Bronchial epithelial cell (primary cell): ENCODE results near the gene ABHD2. TPM values are rescaled to one million over a fixed set of nuclear protein-coding genes. Genes with fewer than 3 reads are reported as not detected.

Source experiments
- DNase-seq: peaks from one replicate; pipeline ENCODE4 v3.0.0-alpha.2; 2010; ENCODE audit warnings: low read depth
- FAIRE-seq: peaks from 2 replicates; lab custom pipeline; 2011; peaks lifted over from hg19 to GRCh38; lab: Jason Lieb, UNC
- H3K27me3 ChIP-seq: 2 replicates; pipeline ENCODE4 v1.5.1; 2011; ENCODE audit warnings: low read length; ENCODE audit not compliant: control insufficient read depth, insufficient read depth
- H3K36me3 ChIP-seq: 2 replicates; pipeline ENCODE4 v1.5.1; 2011; ENCODE audit warnings: low read length; ENCODE audit not compliant: control insufficient read depth, insufficient read depth
- H3K4me3 ChIP-seq: 2 replicates; pipeline ENCODE4 v1.5.1; 2011; ENCODE audit warnings: mild to moderate bottlenecking, low read depth, low read length, control low read depth
- total RNA-seq: library from RNA; depleted of rRNA; stranded (reverse); fragments of >200 nt; gene quantifications from 2 replicates; pipeline ENCODE4 v1.2.1, GENCODE V29; 2014
- TF ChIP-seq, protein P1 (sequence below): IDR thresholded peaks from 2 replicates; pipeline ENCODE4 v1.5.1; 2011; ENCODE audit warnings: mild to moderate bottlenecking, moderate library complexity, low read length, control low read depth, inconsistent platforms; ENCODE audit not compliant: insufficient read depth, severe bottlenecking

The ABHD2 gene
- total RNA-seq, 1 donor from 2014 or later = 35.5 TPM

DNA sequence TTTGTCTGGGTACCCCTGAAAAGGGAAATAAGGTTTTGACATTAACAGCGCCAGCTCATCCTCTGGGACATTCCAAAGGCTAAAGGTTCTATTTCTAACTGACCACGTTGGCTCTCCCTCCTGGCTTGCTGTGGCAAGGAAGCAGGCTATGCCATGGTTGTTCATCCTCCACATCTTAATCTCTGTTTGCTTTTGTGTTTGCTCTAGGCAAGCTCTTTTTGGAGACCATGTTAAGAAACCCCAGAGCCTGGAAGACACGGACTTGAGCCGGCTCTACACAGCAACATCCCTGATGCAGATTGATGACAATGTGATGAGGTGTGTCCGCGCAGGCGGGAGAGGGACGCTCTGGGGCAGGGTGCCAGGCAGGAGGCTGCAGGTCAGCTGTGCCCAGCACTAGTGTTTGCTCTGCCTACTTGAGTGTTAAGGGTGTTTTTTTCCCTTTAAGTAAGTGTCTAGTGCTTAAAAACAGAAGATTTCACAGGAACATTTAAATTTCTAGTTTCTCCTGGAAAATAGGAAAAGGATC lies 99.8 kb downstream of the ABHD2 start:
- no peak for FAIRE-seq

GRCh38 chr15:89192136-89192535 lies 103.9 kb downstream of the ABHD2 start:
- no peak for DNase-seq
- peaks cover 6% of the 10 kb centered on the region for H3K36me3 ChIP-seq
- H3K4me3 ChIP-seq = no peak overlapping the region
- no peaks in the 10 kb centered on the region for H3K27me3 ChIP-seq
- TF ChIP-seq, protein P1, sequence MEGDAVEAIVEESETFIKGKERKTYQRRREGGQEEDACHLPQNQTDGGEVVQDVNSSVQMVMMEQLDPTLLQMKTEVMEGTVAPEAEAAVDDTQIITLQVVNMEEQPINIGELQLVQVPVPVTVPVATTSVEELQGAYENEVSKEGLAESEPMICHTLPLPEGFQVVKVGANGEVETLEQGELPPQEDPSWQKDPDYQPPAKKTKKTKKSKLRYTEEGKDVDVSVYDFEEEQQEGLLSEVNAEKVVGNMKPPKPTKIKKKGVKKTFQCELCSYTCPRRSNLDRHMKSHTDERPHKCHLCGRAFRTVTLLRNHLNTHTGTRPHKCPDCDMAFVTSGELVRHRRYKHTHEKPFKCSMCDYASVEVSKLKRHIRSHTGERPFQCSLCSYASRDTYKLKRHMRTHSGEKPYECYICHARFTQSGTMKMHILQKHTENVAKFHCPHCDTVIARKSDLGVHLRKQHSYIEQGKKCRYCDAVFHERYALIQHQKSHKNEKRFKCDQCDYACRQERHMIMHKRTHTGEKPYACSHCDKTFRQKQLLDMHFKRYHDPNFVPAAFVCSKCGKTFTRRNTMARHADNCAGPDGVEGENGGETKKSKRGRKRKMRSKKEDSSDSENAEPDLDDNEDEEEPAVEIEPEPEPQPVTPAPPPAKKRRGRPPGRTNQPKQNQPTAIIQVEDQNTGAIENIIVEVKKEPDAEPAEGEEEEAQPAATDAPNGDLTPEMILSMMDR = no peak
- FAIRE-seq = no peak

More for the DNA sequence above, 99.8 kb downstream of the ABHD2 start:
- DNase-seq = no peak
- Histone ChIP-seq H3K4me3 (no peak overlapping the region), H3K27me3 (no peaks in the 10 kb centered on the region), H3K36me3 (peaks cover 9% of the 10 kb centered on the region)
- TF ChIP-seq, protein P1 = no peak

DNA sequence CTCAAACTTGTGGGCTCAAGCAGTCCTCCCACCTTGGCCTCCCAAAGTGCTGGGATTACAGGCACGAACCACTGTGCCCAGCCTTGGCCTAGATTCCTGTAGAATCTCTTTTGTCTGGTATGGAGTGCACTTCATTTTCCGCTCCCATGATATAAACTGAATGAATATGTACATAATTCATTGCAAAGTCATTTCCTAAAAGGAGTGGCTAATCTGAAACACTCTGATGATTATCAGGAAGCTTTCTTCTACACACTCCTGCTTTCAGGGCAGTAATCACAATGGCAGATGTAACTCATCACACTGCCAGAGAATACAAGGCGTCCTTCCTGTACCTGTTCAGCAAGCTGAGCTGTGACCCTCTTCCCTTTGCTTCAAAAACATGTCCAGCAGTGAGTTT lies 104.5 kb downstream of the ABHD2 start:
- TF ChIP-seq, protein P1 = no peak
- FAIRE-seq (no peak), DNase-seq (peak; percentile 18)
- peaks cover 5% of the 10 kb centered on the region for H3K36me3 ChIP-seq
- no peak overlapping the region for H3K4me3 ChIP-seq
- no peaks in the 10 kb centered on the region for H3K27me3 ChIP-seq

- no peak for FAIRE-seq
- TF ChIP-seq, protein P1 = no peak
These were observed 106.4 kb downstream of the ABHD2 start for GRCh38 chr15:89194608-89195007.

GRCh38 chr15:89195836-89196235 lies 107.6 kb downstream of the ABHD2 start:
- TF ChIP-seq, protein P1 = no peak
- Histone ChIP-seq H3K27me3 (no peaks in the 10 kb centered on the region), H3K36me3 (peaks cover 1% of the 10 kb centered on the region), H3K4me3 (no peak overlapping the region)
- FAIRE-seq (no peak), DNase-seq (no peak)

More at GRCh38 chr15:89194608-89195007, 106.4 kb downstream of the ABHD2 start:
- no peak for DNase-seq
- H3K36me3 ChIP-seq = peaks cover 1% of the 10 kb centered on the region
- no peaks in the 10 kb centered on the region for H3K27me3 ChIP-seq
- no peak overlapping the region for H3K4me3 ChIP-seq

- TF ChIP-seq, protein P1 = no peak
- FAIRE-seq = no peak
These were observed 108.0 kb downstream of the ABHD2 start for GRCh38 chr15:89196241-89196640.

More at GRCh38 chr15:89196241-89196640, 108.0 kb downstream of the ABHD2 start:
- Histone ChIP-seq H3K36me3 (peaks cover 1% of the 10 kb centered on the region), H3K27me3 (no peaks in the 10 kb centered on the region), H3K4me3 (no peak overlapping the region)
- no peak for DNase-seq
